HCEC 1CT (cell line): ENCODE results near the gene RAP1GDS1.
A peak's percentile ranks its signal among the peaks of the same experiment; 100 is the strongest.
"Not testable (repeated sequence)": the region's sequence is repeated elsewhere in the genome, so short reads cannot be mapped to it uniquely, and the experiment has no call there.

Experiments
- DNase-seq: peaks from one replicate; pipeline ENCODE4 v3.0.0-alpha.2; 2017

Gene RAP1GDS1

GRCh38 chr4:98289375-98289774 lies 28.2 kb downstream of the RAP1GDS1 start:
- no peak for DNase-seq

GRCh38 chr4:98290511-98290910 lies 29.3 kb downstream of the RAP1GDS1 start:
- no peak for DNase-seq

GRCh38 chr4:98293104-98293887 lies 32.1 kb downstream of the RAP1GDS1 start:
- no peak for DNase-seq

GRCh38 chr4:98298022-98298421 lies 36.8 kb downstream of the RAP1GDS1 start:
- no peak for DNase-seq

- DNase-seq, result no peak
Observed at GRCh38 chr4:98300706-98301105, 39.5 kb downstream of the RAP1GDS1 start.

- no peak for DNase-seq
Observed at GRCh38 chr4:98305576-98305975, 44.4 kb downstream of the RAP1GDS1 start.

GRCh38 chr4:98310867-98311266 lies 49.7 kb downstream of the RAP1GDS1 start:
- DNase-seq, result no peak

GRCh38 chr4:98311656-98312055 lies 50.5 kb downstream of the RAP1GDS1 start:
- no peak for DNase-seq

GRCh38 chr4:98314791-98315565 lies 53.8 kb downstream of the RAP1GDS1 start:
- DNase-seq, result no peak

GRCh38 chr4:98318521-98318920 lies 57.3 kb downstream of the RAP1GDS1 start:
- no peak for DNase-seq

- no peak for DNase-seq
Observed at GRCh38 chr4:98319021-98319420, 57.8 kb downstream of the RAP1GDS1 start.

- DNase-seq, result no peak
Observed at GRCh38 chr4:98326168-98326567, 65.0 kb downstream of the RAP1GDS1 start.

GRCh38 chr4:98327694-98328093 lies 66.5 kb downstream of the RAP1GDS1 start:
- no peak for DNase-seq

- not testable (repeated sequence) for DNase-seq
Observed at GRCh38 chr4:98329879-98330640, 68.9 kb downstream of the RAP1GDS1 start.

- DNase-seq, result no peak
Observed at GRCh38 chr4:98332017-98332416, 70.8 kb downstream of the RAP1GDS1 start.

- no peak for DNase-seq
Observed at GRCh38 chr4:98334461-98334860, 73.3 kb downstream of the RAP1GDS1 start.

- DNase-seq, result no peak
Observed at GRCh38 chr4:98338761-98339438, 77.7 kb downstream of the RAP1GDS1 start.

GRCh38 chr4:98341309-98341708 lies 80.1 kb downstream of the RAP1GDS1 start:
- DNase-seq, result peak; percentile 19

- DNase-seq, result no peak
Observed at GRCh38 chr4:98343626-98344025, 82.4 kb downstream of the RAP1GDS1 start.

- DNase-seq, result no peak
Observed at GRCh38 chr4:98345838-98346237, 84.7 kb downstream of the RAP1GDS1 start.

GRCh38 chr4:98352396-98352795 lies 91.2 kb downstream of the RAP1GDS1 start:
- no peak for DNase-seq

GRCh38 chr4:98352940-98353339 lies 91.8 kb downstream of the RAP1GDS1 start:
- DNase-seq, result no peak
